Activated CD8-positive, alpha-beta T cell treated with anti-CD3 and anti-CD28 coated beads for 36 hours (primary cell): ENCODE data around the gene TNIP2. TPM values are rescaled to one million over a fixed set of nuclear protein-coding genes. Genes with fewer than 3 reads are reported as not detected.

Experiments
- ATAC-seq: fragments of 200-7000 bp; cut with Tn5 transposase; one replicate; pipeline ENCODE4 v1.10.0; 2021; ENCODE audit warnings: mild to moderate bottlenecking, moderate library complexity
- CTCF ChIA-PET: fragments of 350-600 bp; sonication (Branson Sonifier 250); formaldehyde crosslinking; loops from one replicate; lab custom pipeline; 2021; ENCODE audit warnings: antibody characterized with exemption; lab: Charles Lee
- POLR2A ChIA-PET: fragments of 350-600 bp; sonication (Branson Sonifier 250); formaldehyde crosslinking; loops from one replicate; lab custom pipeline; 2021; ENCODE audit warnings: antibody characterized with exemption; lab: Charles Lee
- DNase-seq: peaks from one replicate; pipeline ENCODE4 v3.0.0-alpha.2; 2020
- H3K27ac Mint-ChIP-seq: one replicate; pipeline ENCODE4 v1.8.0; 2021; ENCODE audit warnings: mild to moderate bottlenecking, mixed read lengths
- H3K27me3 Mint-ChIP-seq: one replicate; pipeline ENCODE4 v1.8.0; 2021; ENCODE audit warnings: mixed read lengths
- H3K36me3 Mint-ChIP-seq: one replicate; pipeline ENCODE4 v1.8.0; 2021; ENCODE audit warnings: low read depth, mixed read lengths
- H3K4me1 Mint-ChIP-seq: one replicate; pipeline ENCODE4 v1.8.0; 2021; ENCODE audit warnings: low read depth, mixed read lengths
- H3K4me3 Mint-ChIP-seq: one replicate; pipeline ENCODE4 v1.8.0; 2021; ENCODE audit warnings: mild to moderate bottlenecking, moderate library complexity, mixed read lengths
- H3K9me3 Mint-ChIP-seq: one replicate; pipeline ENCODE4 v1.8.0; 2021; ENCODE audit warnings: mixed read lengths
- CTCF ChIP-seq: fragments of 200-600 bp; IDR thresholded peaks from one replicate; pipeline ENCODE4 v1.8.0; 2022; ENCODE audit warnings: antibody characterized with exemption, mild to moderate bottlenecking
- intact Hi-C: fragments of 100-400 bp; cut with micrococcal nuclease; formaldehyde crosslinking; loops from one replicate; pipeline ENCODE4 v1.10.0; 2022
- total RNA-seq, 2 experiments: library from RNA; stranded (reverse); gene quantifications; one replicate each; pipeline ENCODE4 v1.2.3, GENCODE V29; 2021

TNIP2 gene
- total RNA-seq, 2 experiments from 2014 or later, result 46.1 to 48.1 TPM

- Mint-ChIP-seq H3K9me3 (no peaks in the 10 kb centered on the region), H3K27ac (no peak overlapping the region), H3K4me1 (peaks cover 8% of the 10 kb centered on the region), H3K36me3 (peaks cover 32% of the 10 kb centered on the region), H3K27me3 (no peaks in the 10 kb centered on the region), H3K4me3 (no peak overlapping the region)
- CTCF ChIA-PET, result no interaction called here
- intact Hi-C loops, result no loop called here
- DNase-seq (no peak), ATAC-seq (no peak)
- TF ChIP-seq CTCF, result no peak
- POLR2A ChIA-PET, result no interaction called here
Measured at GRCh38 chr4:2702361-2702760, 53.8 kb downstream of the TNIP2 start.

- H3K36me3 Mint-ChIP-seq, result peaks cover 39% of the 10 kb centered on the region
- POLR2A ChIA-PET, result interaction anchor here (0.6 to 0.9 kb wide), 2 partner anchors 8 to 31 kb away, joined by 3 read pairs; no protein-coding TSS in a partner anchor
Measured at GRCh38 chr4:2700031-2700430, 56.1 kb downstream of the TNIP2 start.

GRCh38 chr4:2699534-2699933, 56.6 kb downstream of the TNIP2 start:
- ChIA-PET POLR2A (no interaction called here), CTCF (no interaction called here)
- no peaks in the 10 kb centered on the region for H3K9me3 Mint-ChIP-seq
- H3K4me3 Mint-ChIP-seq, result no peak overlapping the region
- H3K36me3 Mint-ChIP-seq, result peaks cover 39% of the 10 kb centered on the region
- H3K4me1 Mint-ChIP-seq, result peaks cover 8% of the 10 kb centered on the region
- intact Hi-C loops, result no loop called here
- TF ChIP-seq CTCF, result no peak
- no peaks in the 10 kb centered on the region for H3K27me3 Mint-ChIP-seq
- peak overlapping the region; percentile 21 for H3K27ac Mint-ChIP-seq
- DNase-seq, result no peak
- no peak for ATAC-seq

More at GRCh38 chr4:2700031-2700430, 56.1 kb downstream of the TNIP2 start:
- ATAC-seq (no peak), DNase-seq (no peak)
- TF ChIP-seq CTCF, result no peak
- peaks cover 8% of the 10 kb centered on the region for H3K4me1 Mint-ChIP-seq
- CTCF ChIA-PET, result interaction anchor here (0.9 kb wide), 1 partner anchor 9 kb away, joined by 3 read pairs; no protein-coding TSS in a partner anchor
- H3K27ac Mint-ChIP-seq, result no peak overlapping the region
- no peaks in the 10 kb centered on the region for H3K27me3 Mint-ChIP-seq
- intact Hi-C loops, result no loop called here
- no peak overlapping the region for H3K4me3 Mint-ChIP-seq
- H3K9me3 Mint-ChIP-seq, result no peaks in the 10 kb centered on the region

GRCh38 chr4:2698951-2699505, 57.1 kb downstream of the TNIP2 start:
- H3K27ac Mint-ChIP-seq, result peak overlapping the region; percentile 75
- no peaks in the 10 kb centered on the region for H3K9me3 Mint-ChIP-seq
- no peak overlapping the region for H3K4me3 Mint-ChIP-seq
- peaks cover 8% of the 10 kb centered on the region for H3K4me1 Mint-ChIP-seq
- intact Hi-C loops, result no loop called here
- DNase-seq (no peak), ATAC-seq (no peak)
- no peak for TF ChIP-seq CTCF
- H3K27me3 Mint-ChIP-seq, result no peaks in the 10 kb centered on the region
- POLR2A ChIA-PET, result no interaction called here
- CTCF ChIA-PET, result no interaction called here
- H3K36me3 Mint-ChIP-seq, result peaks cover 40% of the 10 kb centered on the region

- Mint-ChIP-seq H3K9me3 (no peaks in the 10 kb centered on the region), H3K36me3 (peaks cover 45% of the 10 kb centered on the region), H3K27me3 (no peaks in the 10 kb centered on the region), H3K27ac (peak overlapping the region; percentile 75), H3K4me3 (no peak overlapping the region), H3K4me1 (peaks cover 8% of the 10 kb centered on the region)
- ChIA-PET CTCF (no interaction called here), POLR2A (no interaction called here)
- ATAC-seq (no peak), DNase-seq (no peak)
- TF ChIP-seq CTCF, result no peak
- intact Hi-C loops, result no loop called here
Measured at GRCh38 chr4:2698504-2698903, 57.6 kb downstream of the TNIP2 start.
